ENCODE measurements around the gene STK40.

Gene STK40

DNA sequence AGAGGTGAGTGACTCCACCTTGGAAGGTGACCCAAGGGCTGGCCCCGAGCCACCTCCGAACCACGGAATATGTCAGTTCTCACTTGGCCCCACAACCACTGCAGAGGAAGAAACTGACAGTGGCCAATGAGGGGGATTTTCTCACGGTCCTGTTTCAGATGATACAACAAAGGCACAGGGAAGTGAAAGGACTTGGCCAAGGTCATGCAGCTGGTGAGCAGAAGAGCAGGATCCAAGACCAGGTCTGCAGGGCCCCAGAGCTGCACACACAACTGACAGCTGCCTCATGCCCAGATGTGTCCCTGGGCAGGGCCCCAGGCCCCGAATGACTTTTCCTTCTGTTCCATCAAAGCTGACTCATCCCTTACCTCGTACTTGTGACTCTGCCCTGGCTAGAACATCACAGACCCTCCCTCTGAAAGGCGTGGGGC lies 36.5 kb downstream of the STK40 start:
- Histone ChIP-seq H3K4ac (ENCODE audit: low read depth, low read length) (no peak overlapping the region), H2AK5ac (ENCODE audit: low read length) (no peak overlapping the region), H3K14ac (ENCODE audit: low read length) (no peak overlapping the region), H3K4me1 (ENCODE audit: control insufficient read depth in 1 of 2, insufficient read depth in 2 of 2, low read length in 2 of 2) (peaks cover 36 to 37% of the 10 kb centered on the region in 2 experiments), H3K36me3 (ENCODE audit: control insufficient read depth in 1 of 2, insufficient read depth in 2 of 2, low read length in 2 of 2) (peaks cover 58 to 71% of the 10 kb centered on the region in 2 experiments), H2BK120ac (ENCODE audit: insufficient read depth, low read length, poor library complexity) (no peak overlapping the region), H3K27ac (ENCODE audit: low read depth, low read length) (no peak overlapping the region), H4K12ac (ENCODE audit: low read depth, low read length) (no peak overlapping the region), H3K18ac (ENCODE audit: low read length) (no peak overlapping the region), H3K9ac (ENCODE audit: low read length) (no peak overlapping the region), H4K91ac (ENCODE audit: low read depth, low read length) (no peak overlapping the region), H3K4me2 (ENCODE audit: low read length) (no peak overlapping the region), H2BK5ac (ENCODE audit: low read depth, low read length, poor library complexity) (no peak overlapping the region), H3K4me3 (ENCODE audit: low read depth, low read length) (no peak overlapping the region), H4K8ac (ENCODE audit: low read depth, low read length) (no peak overlapping the region), H3K23ac (ENCODE audit: low read length) (no peak overlapping the region), H2AFZ (ENCODE audit: insufficient read depth, low read length, poor library complexity) (no peak overlapping the region), H3K79me1 (ENCODE audit: low read length) (peaks cover 20% of the 10 kb centered on the region), H3K79me2 (ENCODE audit: control insufficient read depth, insufficient read depth, low read length, poor library complexity) (no peaks in the 10 kb centered on the region), H3K27me3 (ENCODE audit: insufficient read depth, low read length) (no peaks in the 10 kb centered on the region), H2BK12ac (ENCODE audit: low read length) (no peak overlapping the region), H3K9me3 (ENCODE audit: insufficient read depth, low read depth, low read length) (peaks cover 3% of the 10 kb centered on the region)
- WGBS (ENCODE audit: extremely low coverage, insufficient coverage, insufficient read length), result no CpG with 5 or more reads among the region's 7 CpGs
- DNase-seq, result peak; percentile 92 to 93

DNA sequence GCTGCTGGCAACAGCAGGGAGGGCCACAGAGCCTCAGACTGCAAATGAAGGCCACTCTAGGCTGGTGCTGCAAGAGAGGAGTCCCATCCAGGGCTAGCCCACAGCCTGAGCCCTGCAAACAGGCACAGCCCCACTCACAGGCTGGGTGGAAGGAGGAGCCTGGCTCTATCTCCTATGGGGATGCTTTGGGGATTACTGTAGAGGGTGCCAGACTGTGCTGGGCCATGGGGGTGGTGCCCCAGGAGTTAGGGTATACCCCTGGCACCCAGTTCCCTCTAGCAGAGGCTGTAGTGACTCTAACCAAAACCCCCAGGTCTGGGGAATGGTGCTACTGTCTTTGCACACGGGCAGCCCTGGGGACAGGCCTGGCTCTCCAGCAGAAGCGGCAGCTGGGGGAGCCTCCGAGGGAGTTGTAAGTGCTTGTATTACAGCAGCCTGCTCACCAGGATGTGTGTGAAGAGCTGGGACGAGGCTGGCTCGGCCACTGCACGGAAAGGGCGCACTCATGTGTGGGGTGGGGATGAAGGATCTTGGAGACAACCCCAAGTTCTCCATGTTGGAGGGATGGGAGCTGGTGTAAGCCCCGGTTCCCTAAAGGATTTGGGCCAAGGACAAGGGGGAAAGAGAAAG lies 38.9 kb downstream of the STK40 start:
- Histone ChIP-seq H3K23ac (ENCODE audit: low read length) (no peak overlapping the region), H3K4me3 (ENCODE audit: low read depth, low read length) (no peak overlapping the region), H2BK120ac (ENCODE audit: insufficient read depth, low read length, poor library complexity) (no peak overlapping the region), H3K9ac (ENCODE audit: low read length) (no peak overlapping the region), H2BK5ac (ENCODE audit: low read depth, low read length, poor library complexity) (no peak overlapping the region), H2AK5ac (ENCODE audit: low read length) (no peak overlapping the region), H3K14ac (ENCODE audit: low read length) (no peak overlapping the region), H3K79me2 (ENCODE audit: control insufficient read depth, insufficient read depth, low read length, poor library complexity) (no peaks in the 10 kb centered on the region), H3K4ac (ENCODE audit: low read depth, low read length) (no peak overlapping the region), H3K9me3 (ENCODE audit: insufficient read depth, low read depth, low read length) (no peaks in the 10 kb centered on the region), H2AFZ (ENCODE audit: insufficient read depth, low read length, poor library complexity) (no peak overlapping the region), H4K12ac (ENCODE audit: low read depth, low read length) (no peak overlapping the region), H3K27ac (ENCODE audit: low read depth, low read length) (no peak overlapping the region), H3K18ac (ENCODE audit: low read length) (no peak overlapping the region), H4K8ac (ENCODE audit: low read depth, low read length) (no peak overlapping the region), H2BK12ac (ENCODE audit: low read length) (no peak overlapping the region), H3K79me1 (ENCODE audit: low read length) (peaks cover 7% of the 10 kb centered on the region), H3K4me1 (ENCODE audit: control insufficient read depth in 1 of 2, insufficient read depth in 2 of 2, low read length in 2 of 2) (peaks cover 18 to 19% of the 10 kb centered on the region in 2 experiments), H3K27me3 (ENCODE audit: insufficient read depth, low read length) (no peaks in the 10 kb centered on the region), H3K4me2 (ENCODE audit: low read length) (no peak overlapping the region), H3K36me3 (ENCODE audit: control insufficient read depth in 1 of 2, insufficient read depth in 2 of 2, low read length in 2 of 2) (peaks cover 63 to 73% of the 10 kb centered on the region in 2 experiments), H4K91ac (ENCODE audit: low read depth, low read length) (no peak overlapping the region)
- WGBS (ENCODE audit: extremely low coverage, insufficient coverage, insufficient read length), result no CpG with 5 or more reads among the region's 8 CpGs
- DNase-seq, result no peak

DNA sequence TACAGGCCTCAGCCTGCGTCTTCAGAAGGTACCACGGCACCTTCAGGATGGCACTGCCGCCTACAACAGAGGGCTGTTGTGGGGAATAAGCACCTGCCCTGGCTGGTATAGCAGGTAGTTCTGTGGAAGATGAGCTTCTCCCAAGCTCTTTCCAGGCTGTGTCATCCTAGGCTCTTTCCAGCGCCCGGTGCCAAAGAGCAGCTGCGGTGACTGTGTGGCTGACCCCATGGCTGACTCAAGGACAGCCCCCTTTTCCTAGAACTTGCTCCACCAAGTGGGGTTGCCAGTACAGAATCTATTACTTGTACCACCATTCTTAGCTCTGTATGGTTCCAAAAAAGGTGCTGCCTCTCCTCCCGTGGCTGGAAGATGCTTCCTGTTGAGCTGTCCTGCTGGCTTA lies 40.4 kb downstream of the STK40 start:
- Histone ChIP-seq H3K9me3 (ENCODE audit: insufficient read depth, low read depth, low read length) (no peaks in the 10 kb centered on the region), H4K12ac (ENCODE audit: low read depth, low read length) (no peak overlapping the region), H3K4me1 (ENCODE audit: control insufficient read depth in 1 of 2, insufficient read depth in 2 of 2, low read length in 2 of 2) (peaks cover 5% of the 10 kb centered on the region in 2 experiments), H3K79me2 (ENCODE audit: control insufficient read depth, insufficient read depth, low read length, poor library complexity) (no peaks in the 10 kb centered on the region), H3K18ac (ENCODE audit: low read length) (no peak overlapping the region), H3K9ac (ENCODE audit: low read length) (no peak overlapping the region), H3K14ac (ENCODE audit: low read length) (no peak overlapping the region), H3K4me2 (ENCODE audit: low read length) (no peak overlapping the region), H3K4me3 (ENCODE audit: low read depth, low read length) (no peak overlapping the region), H2BK5ac (ENCODE audit: low read depth, low read length, poor library complexity) (no peak overlapping the region), H3K23ac (ENCODE audit: low read length) (no peak overlapping the region), H2AK5ac (ENCODE audit: low read length) (no peak overlapping the region), H4K8ac (ENCODE audit: low read depth, low read length) (no peak overlapping the region), H2BK12ac (ENCODE audit: low read length) (no peak overlapping the region), H3K36me3 (ENCODE audit: control insufficient read depth in 1 of 2, insufficient read depth in 2 of 2, low read length in 2 of 2) (peaks cover 76 to 84% of the 10 kb centered on the region in 2 experiments), H4K91ac (ENCODE audit: low read depth, low read length) (no peak overlapping the region), H3K27ac (ENCODE audit: low read depth, low read length) (no peak overlapping the region), H2AFZ (ENCODE audit: insufficient read depth, low read length, poor library complexity) (no peak overlapping the region), H3K4ac (ENCODE audit: low read depth, low read length) (no peak overlapping the region), H2BK120ac (ENCODE audit: insufficient read depth, low read length, poor library complexity) (no peak overlapping the region), H3K79me1 (ENCODE audit: low read length) (no peaks in the 10 kb centered on the region), H3K27me3 (ENCODE audit: insufficient read depth, low read length) (no peaks in the 10 kb centered on the region)
- WGBS (ENCODE audit: extremely low coverage, insufficient coverage, insufficient read length), result no CpG with 5 or more reads among the region's 7 CpGs
- DNase-seq, result no peak

DNA sequence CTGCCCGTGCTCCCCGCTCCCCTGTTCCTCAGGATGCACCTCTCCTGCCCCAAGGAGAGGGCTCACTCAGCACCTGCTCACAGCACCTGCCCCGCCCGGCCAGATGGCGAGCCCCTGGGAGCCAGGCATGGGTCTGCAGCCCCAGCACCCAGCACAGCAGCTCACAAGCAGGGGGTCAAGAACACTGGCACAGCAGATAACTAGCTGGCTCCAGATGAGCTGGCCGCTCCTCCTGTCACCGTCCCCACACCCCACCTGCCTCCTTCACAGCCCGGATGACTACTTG lies 41.4 kb downstream of the STK40 start:
- peaks cover 81 to 92% of the 10 kb centered on the region in 2 experiments for H3K36me3 ChIP-seq (ENCODE audit: control insufficient read depth in 1 of 2, insufficient read depth in 2 of 2, low read length in 2 of 2)
- H2BK120ac ChIP-seq (ENCODE audit: insufficient read depth, low read length, poor library complexity), result no peak overlapping the region
- no peak overlapping the region for H2AFZ ChIP-seq (ENCODE audit: insufficient read depth, low read length, poor library complexity)
- no peak overlapping the region for H4K8ac ChIP-seq (ENCODE audit: low read depth, low read length)
- no peaks in the 10 kb centered on the region for H3K79me1 ChIP-seq (ENCODE audit: low read length)
- no peak overlapping the region for H3K4me3 ChIP-seq (ENCODE audit: low read depth, low read length)
- no CpG with 5 or more reads among the region's 8 CpGs for WGBS (ENCODE audit: extremely low coverage, insufficient coverage, insufficient read length)
- H3K27ac ChIP-seq (ENCODE audit: low read depth, low read length), result no peak overlapping the region
- no peaks in the 10 kb centered on the region for H3K9me3 ChIP-seq (ENCODE audit: insufficient read depth, low read depth, low read length)
- no peak overlapping the region for H3K18ac ChIP-seq (ENCODE audit: low read length)
- no peak for DNase-seq
- no peak overlapping the region for H3K4me2 ChIP-seq (ENCODE audit: low read length)
- no peak overlapping the region for H4K12ac ChIP-seq (ENCODE audit: low read depth, low read length)
- no peak overlapping the region for H3K14ac ChIP-seq (ENCODE audit: low read length)
- H2BK12ac ChIP-seq (ENCODE audit: low read length), result no peak overlapping the region
- no peak overlapping the region for H2AK5ac ChIP-seq (ENCODE audit: low read length)
- H3K4me1 ChIP-seq (ENCODE audit: control insufficient read depth in 1 of 2, insufficient read depth in 2 of 2, low read length in 2 of 2), result peaks cover 0 to 1% of the 10 kb centered on the region in 2 experiments
- no peak overlapping the region for H3K4ac ChIP-seq (ENCODE audit: low read depth, low read length)
- no peak overlapping the region for H3K23ac ChIP-seq (ENCODE audit: low read length)
- no peaks in the 10 kb centered on the region for H3K27me3 ChIP-seq (ENCODE audit: insufficient read depth, low read length)
- H2BK5ac ChIP-seq (ENCODE audit: low read depth, low read length, poor library complexity), result no peak overlapping the region
- no peak overlapping the region for H3K9ac ChIP-seq (ENCODE audit: low read length)
- H3K79me2 ChIP-seq (ENCODE audit: control insufficient read depth, insufficient read depth, low read length, poor library complexity), result no peaks in the 10 kb centered on the region
- no peak overlapping the region for H4K91ac ChIP-seq (ENCODE audit: low read depth, low read length)

Measured in trophoblast cell (in vitro differentiated cells and primary cell).